ENCODE measurements around the gene ACTRT1.

DNA sequence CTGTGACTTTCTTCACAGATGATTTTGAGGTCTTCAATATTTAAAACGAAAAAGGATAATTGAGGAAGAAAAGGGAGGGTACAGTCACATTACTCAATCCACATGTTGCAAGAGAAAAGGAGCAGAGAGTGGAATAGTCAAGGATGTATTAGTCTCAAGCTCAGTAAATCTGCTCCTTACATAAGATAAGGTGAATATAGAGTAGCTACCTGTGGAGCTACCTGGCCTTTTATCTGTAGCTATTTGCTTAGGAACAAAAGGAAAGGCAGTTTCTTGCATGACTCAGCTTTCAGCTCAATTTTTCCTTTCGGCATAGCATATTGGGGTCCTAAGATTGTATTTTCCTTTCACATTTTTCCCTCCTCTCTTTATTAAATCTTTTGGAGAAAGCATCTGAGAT lies 26.3 kb upstream of the ACTRT1 start:
- no peak for TF ChIP-seq EZH2 (IDR thresholded peaks at IDR 0.05; ENCODE audit: borderline replicate concordance, low read depth, low read length, severe bottlenecking)
- TF ChIP-seq, protein P1, sequence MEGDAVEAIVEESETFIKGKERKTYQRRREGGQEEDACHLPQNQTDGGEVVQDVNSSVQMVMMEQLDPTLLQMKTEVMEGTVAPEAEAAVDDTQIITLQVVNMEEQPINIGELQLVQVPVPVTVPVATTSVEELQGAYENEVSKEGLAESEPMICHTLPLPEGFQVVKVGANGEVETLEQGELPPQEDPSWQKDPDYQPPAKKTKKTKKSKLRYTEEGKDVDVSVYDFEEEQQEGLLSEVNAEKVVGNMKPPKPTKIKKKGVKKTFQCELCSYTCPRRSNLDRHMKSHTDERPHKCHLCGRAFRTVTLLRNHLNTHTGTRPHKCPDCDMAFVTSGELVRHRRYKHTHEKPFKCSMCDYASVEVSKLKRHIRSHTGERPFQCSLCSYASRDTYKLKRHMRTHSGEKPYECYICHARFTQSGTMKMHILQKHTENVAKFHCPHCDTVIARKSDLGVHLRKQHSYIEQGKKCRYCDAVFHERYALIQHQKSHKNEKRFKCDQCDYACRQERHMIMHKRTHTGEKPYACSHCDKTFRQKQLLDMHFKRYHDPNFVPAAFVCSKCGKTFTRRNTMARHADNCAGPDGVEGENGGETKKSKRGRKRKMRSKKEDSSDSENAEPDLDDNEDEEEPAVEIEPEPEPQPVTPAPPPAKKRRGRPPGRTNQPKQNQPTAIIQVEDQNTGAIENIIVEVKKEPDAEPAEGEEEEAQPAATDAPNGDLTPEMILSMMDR (IDR thresholded peaks at IDR 0.05; ENCODE audit: extremely low read depth in 1 of 2, insufficient read depth in 1 of 2, low read depth in 1 of 2, low read length in 2 of 2), result no peak

Data from endothelial cell of umbilical vein (primary cell).